SU-DHL-6 (cell line): ENCODE data around the gene LRRN4.
"Not testable (repeated sequence)": the region's sequence is repeated elsewhere in the genome, so short reads cannot be mapped to it uniquely, and the experiment has no call there.

Source experiments
- H2AFZ ChIP-seq: fragments of 200-600 bp; sonication (generic); 2 replicates; pipeline ENCODE4 v1.6.1; 2014; ENCODE audit warnings: low read depth, mild to moderate bottlenecking, moderate library complexity, mixed read lengths, antibody characterized with exemption, low read length; ENCODE audit not compliant: severe bottlenecking
- H3F3A ChIP-seq: fragments of 200-600 bp; shearing (Covaris generic); 2 replicates; pipeline ENCODE4 v1.6.0; 2016; ENCODE audit warnings: antibody characterized with exemption, mild to moderate bottlenecking; ENCODE audit not compliant: insufficient read depth
- H3K27ac ChIP-seq: fragments of 200-600 bp; sonication (generic); 2 replicates; pipeline ENCODE4 v1.5.1; 2016; ENCODE audit warnings: low read depth, mild to moderate bottlenecking, low read length, moderate library complexity, mixed read lengths
- H3K27me3 ChIP-seq: fragments of 200-600 bp; sonication (generic), shearing (Covaris generic); 2 replicates; pipeline ENCODE4 v1.6.0; 2014; ENCODE audit warnings: mild to moderate bottlenecking, low read length
- H3K36me3 ChIP-seq: fragments of 200-600 bp; sonication (generic); 2 replicates; pipeline ENCODE4 v1.6.1; 2014; ENCODE audit warnings: mild to moderate bottlenecking, low read length, mixed read lengths
- H3K4me2 ChIP-seq: fragments of 300-600, 200-600 bp; shearing (Covaris generic), sonication (generic); 2 replicates; pipeline ENCODE4 v1.6.0; 2014; ENCODE audit warnings: low read length, low read depth, mild to moderate bottlenecking; ENCODE audit not compliant: poor library complexity, severe bottlenecking
- H3K4me3 ChIP-seq: fragments of 200-600 bp; sonication (generic); 2 replicates; pipeline ENCODE4 v1.5.1; 2014; ENCODE audit warnings: antibody characterized with exemption, low read length, mild to moderate bottlenecking, mixed read lengths; ENCODE audit not compliant: insufficient read depth, poor library complexity, severe bottlenecking
- H3K79me2 ChIP-seq: fragments of 200-600 bp; sonication (generic); 2 replicates; pipeline ENCODE4 v1.6.1; 2014; ENCODE audit warnings: mild to moderate bottlenecking, low read length, moderate library complexity; ENCODE audit not compliant: insufficient read depth
- H3K9ac ChIP-seq: fragments of 200-600 bp; sonication (generic); 2 replicates; pipeline ENCODE4 v1.7.0; 2014; ENCODE audit warnings: mild to moderate bottlenecking, low read length
- H3K9me2 ChIP-seq: fragments of 200-600 bp; sonication (generic); replicated peaks from 2 replicates; pipeline ENCODE4 v1.6.1; 2014; ENCODE audit warnings: low read length; ENCODE audit not compliant: insufficient read depth
- H3K9me3 ChIP-seq: fragments of 200-600 bp; sonication (generic); 2 replicates; pipeline ENCODE4 v1.6.1; 2014; ENCODE audit warnings: low read length, mixed read lengths; ENCODE audit not compliant: insufficient read depth
- H4K20me1 ChIP-seq: fragments of 200-600 bp; sonication (generic); 2 replicates; pipeline ENCODE4 v1.6.1; 2014; ENCODE audit warnings: low read depth, mild to moderate bottlenecking, antibody characterized with exemption, low read length, moderate library complexity, mixed read lengths
- EZH2phosphoT487 ChIP-seq: fragments of 200-600 bp; sonication (generic), shearing (Covaris generic); conservative IDR thresholded peaks from 2 replicates; pipeline ENCODE4 v1.6.1; 2018; ENCODE audit warnings: mild to moderate bottlenecking, antibody characterized with exemption, low read length, moderate library complexity, mixed read lengths
- TF ChIP-seq, protein P1 (sequence below): fragments of 200-600 bp; sonication (generic); IDR thresholded peaks from one replicate; pipeline ENCODE4 v1.5.1; 2017; ENCODE audit warnings: antibody characterized with exemption, mild to moderate bottlenecking, low read length, moderate library complexity; ENCODE audit not compliant: insufficient read depth, poor library complexity, severe bottlenecking

Gene LRRN4

GRCh38 chr20:6036213-6036612 lies 17.6 kb downstream of the LRRN4 start:
- Histone ChIP-seq H2AFZ (no peak overlapping the region), H3F3A (no peaks in the 10 kb centered on the region), H4K20me1 (no peaks in the 10 kb centered on the region), H3K36me3 (peaks cover 23% of the 10 kb centered on the region; the same call in 1 of the 2 replicates), H3K9me2 (no peaks in the 10 kb centered on the region), H3K4me3 (no peak overlapping the region), H3K9me3 (no peaks in the 10 kb centered on the region), H3K27ac (no peak overlapping the region), H3K27me3 (no peaks in the 10 kb centered on the region), H3K79me2 (no peaks in the 10 kb centered on the region), H3K9ac (no peak overlapping the region), H3K4me2 (no peak overlapping the region)
- TF ChIP-seq, protein P1, sequence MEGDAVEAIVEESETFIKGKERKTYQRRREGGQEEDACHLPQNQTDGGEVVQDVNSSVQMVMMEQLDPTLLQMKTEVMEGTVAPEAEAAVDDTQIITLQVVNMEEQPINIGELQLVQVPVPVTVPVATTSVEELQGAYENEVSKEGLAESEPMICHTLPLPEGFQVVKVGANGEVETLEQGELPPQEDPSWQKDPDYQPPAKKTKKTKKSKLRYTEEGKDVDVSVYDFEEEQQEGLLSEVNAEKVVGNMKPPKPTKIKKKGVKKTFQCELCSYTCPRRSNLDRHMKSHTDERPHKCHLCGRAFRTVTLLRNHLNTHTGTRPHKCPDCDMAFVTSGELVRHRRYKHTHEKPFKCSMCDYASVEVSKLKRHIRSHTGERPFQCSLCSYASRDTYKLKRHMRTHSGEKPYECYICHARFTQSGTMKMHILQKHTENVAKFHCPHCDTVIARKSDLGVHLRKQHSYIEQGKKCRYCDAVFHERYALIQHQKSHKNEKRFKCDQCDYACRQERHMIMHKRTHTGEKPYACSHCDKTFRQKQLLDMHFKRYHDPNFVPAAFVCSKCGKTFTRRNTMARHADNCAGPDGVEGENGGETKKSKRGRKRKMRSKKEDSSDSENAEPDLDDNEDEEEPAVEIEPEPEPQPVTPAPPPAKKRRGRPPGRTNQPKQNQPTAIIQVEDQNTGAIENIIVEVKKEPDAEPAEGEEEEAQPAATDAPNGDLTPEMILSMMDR, result no peak
- TF ChIP-seq EZH2phosphoT487, result no peak

- no peak overlapping the region for H2AFZ ChIP-seq
- no peaks in the 10 kb centered on the region for H4K20me1 ChIP-seq
- H3K4me2 ChIP-seq, result no peak overlapping the region
- no peaks in the 10 kb centered on the region for H3K9me3 ChIP-seq
- TF ChIP-seq, protein P1, result no peak
- no peak for TF ChIP-seq EZH2phosphoT487
- H3K9ac ChIP-seq, result no peak overlapping the region
- peaks cover 16% of the 10 kb centered on the region; the same call in 1 of the 2 replicates for H3K36me3 ChIP-seq
- 0 out of 2 replicates have a peak, but pooled peaks cover 4% of the 10 kb centered on the region for H3K79me2 ChIP-seq
- H3F3A ChIP-seq, result peaks cover 2% of the 10 kb centered on the region; the same call in 1 of the 2 replicates
- no peak overlapping the region for H3K4me3 ChIP-seq
- no peaks in the 10 kb centered on the region for H3K27me3 ChIP-seq
- H3K27ac ChIP-seq, result no peak overlapping the region
- H3K9me2 ChIP-seq, result no peaks in the 10 kb centered on the region
Measured at GRCh38 chr20:6034134-6034969, 19.5 kb downstream of the LRRN4 start.

- not testable (repeated sequence) for H2AFZ ChIP-seq, H3K27ac ChIP-seq, H3F3A ChIP-seq, H3K79me2 ChIP-seq, H3K9me2 ChIP-seq, H3K9ac ChIP-seq, H4K20me1 ChIP-seq, H3K4me3 ChIP-seq, H3K27me3 ChIP-seq, H3K4me2 ChIP-seq, H3K9me3 ChIP-seq
- peaks cover 19% of the 10 kb centered on the region; the same call in 1 of the 2 replicates for H3K36me3 ChIP-seq
Measured at GRCh38 chr20:6032907-6033306, 21.0 kb downstream of the LRRN4 start.

- TF ChIP-seq, protein P1, result no peak
- TF ChIP-seq EZH2phosphoT487, result no peak
- H3K4me2 ChIP-seq, result no peak overlapping the region
Measured at GRCh38 chr20:6030453-6031080, 23.3 kb downstream of the LRRN4 start.

More at GRCh38 chr20:6030453-6031080, 23.3 kb downstream of the LRRN4 start:
- peaks cover 7% of the 10 kb centered on the region; the same call in 1 of the 2 replicates for H3K36me3 ChIP-seq
- no peak overlapping the region for H3K9ac ChIP-seq
- no peak overlapping the region for H2AFZ ChIP-seq
- no peaks in the 10 kb centered on the region for H3K27me3 ChIP-seq
- 0 out of 2 replicates have a peak, but pooled peaks cover 3% of the 10 kb centered on the region for H4K20me1 ChIP-seq
- H3K9me2 ChIP-seq, result no peaks in the 10 kb centered on the region
- peaks cover 4% of the 10 kb centered on the region for H3K79me2 ChIP-seq
- H3K27ac ChIP-seq, result no peak overlapping the region
- H3F3A ChIP-seq, result peaks cover 2% of the 10 kb centered on the region; the same call in 1 of the 2 replicates
- no peaks in the 10 kb centered on the region for H3K9me3 ChIP-seq
- no peak overlapping the region for H3K4me3 ChIP-seq
